HepG2 (cell line): ENCODE measurements around the gene INPP1. TPM values are rescaled to one million over a fixed set of nuclear protein-coding genes. Genes with fewer than 3 reads are reported as not detected.

Experiments used
- DBP ChIP-seq: sonication (generic); formaldehyde crosslinking; IDR thresholded peaks from 2 replicates; pipeline ENCODE4 v1.4.0; 2020; ENCODE audit warnings: missing genetic modification reagents; ENCODE audit errors: not compliant biosample characterization
- HDAC2 ChIP-seq: sonication (generic); formaldehyde crosslinking; IDR thresholded peaks from 2 replicates; pipeline ENCODE4 v1.4.0; 2020; ENCODE audit warnings: missing genetic modification reagents
- ISL2 ChIP-seq: sonication (generic); formaldehyde crosslinking; IDR thresholded peaks from 2 replicates; pipeline ENCODE4 v1.5.0; 2020; ENCODE audit warnings: missing genetic modification reagents
- KAT8 ChIP-seq: IDR thresholded peaks from 2 replicates; pipeline ENCODE4 v1.6.1; 2016; ENCODE audit warnings: missing genetic modification reagents, missing compliant biosample characterization
- MAFF ChIP-seq: IDR thresholded peaks from 2 replicates; pipeline ENCODE4 v1.6.1; 2011; ENCODE audit warnings: low read depth, low read length, improper control_type of control experiment
- RBFOX2 ChIP-seq: fragments of 200-400 bp; formaldehyde crosslinking; IDR thresholded peaks from 2 replicates; pipeline ENCODE4 v1.6.1; 2017; ENCODE audit warnings: low read depth, mild to moderate bottlenecking, low read length
- REST ChIP-seq, 2 experiments: IDR thresholded peaks; 2 replicates each; pipeline ENCODE4 v1.6.1; 2011 to 2012; ENCODE audit warnings: low read length in 2 of 2, borderline replicate concordance in 1 of 2, low read depth in 1 of 2, mild to moderate bottlenecking in 1 of 2, moderate library complexity in 1 of 2
- RXRA ChIP-seq: sonication (generic); formaldehyde crosslinking; IDR thresholded peaks from 2 replicates; pipeline ENCODE4 v1.5.1; 2020; ENCODE audit warnings: missing genetic modification reagents
- SALL1 ChIP-seq: sonication (generic); formaldehyde crosslinking; IDR thresholded peaks from 2 replicates; pipeline ENCODE4 v1.8.0; 2022; ENCODE audit warnings: mild to moderate bottlenecking, missing genetic modification reagents
- SIX1 ChIP-seq: sonication (generic); formaldehyde crosslinking; IDR thresholded peaks from 2 replicates; pipeline ENCODE4 v1.4.0; 2020; ENCODE audit warnings: missing genetic modification reagents, borderline replicate concordance
- SNAPC2 ChIP-seq: sonication (generic); formaldehyde crosslinking; IDR thresholded peaks from 2 replicates; pipeline ENCODE4 v1.8.1; 2022; ENCODE audit warnings: mild to moderate bottlenecking, missing genetic modification reagents
- ZFAT ChIP-seq: sonication (generic); formaldehyde crosslinking; conservative IDR thresholded peaks from 2 replicates; pipeline ENCODE4 v1.8.1; 2023; ENCODE audit warnings: missing genetic modification reagents, inconsistent platforms
- ZFP62 ChIP-seq: sonication (generic); formaldehyde crosslinking; IDR thresholded peaks from 2 replicates; pipeline ENCODE4 v1.4.0; 2020; ENCODE audit warnings: missing genetic modification reagents
- ZKSCAN1 ChIP-seq: fragments of 150-350 bp; IDR thresholded peaks from 2 replicates; pipeline ENCODE4 v1.6.1; 2014; ENCODE audit warnings: low read length
- ZMYM2 ChIP-seq: sonication (generic); formaldehyde crosslinking; IDR thresholded peaks from 2 replicates; pipeline ENCODE4 v1.8.0; 2022; ENCODE audit warnings: mild to moderate bottlenecking, missing genetic modification reagents
- ZNF230 ChIP-seq: sonication (generic); formaldehyde crosslinking; IDR thresholded peaks from 2 replicates; pipeline ENCODE4 v1.4.0; 2020; ENCODE audit warnings: mild to moderate bottlenecking, missing genetic modification reagents
- ZNF451 ChIP-seq: sonication (generic); formaldehyde crosslinking; IDR thresholded peaks from 2 replicates; pipeline ENCODE4 v1.5.0; 2020; ENCODE audit warnings: mild to moderate bottlenecking, missing genetic modification reagents
- ZNF598 ChIP-seq: sonication (generic); formaldehyde crosslinking; IDR thresholded peaks from 2 replicates; pipeline ENCODE4 v1.5.1; 2020; ENCODE audit warnings: mild to moderate bottlenecking, missing genetic modification reagents, borderline replicate concordance
- ZNF614 ChIP-seq: IDR thresholded peaks from 2 replicates; pipeline ENCODE4 v1.6.1; 2018; ENCODE audit warnings: missing biosample characterization, missing genetic modification reagents, inconsistent platforms, borderline replicate concordance
- ZNF777 ChIP-seq: sonication (generic); formaldehyde crosslinking; IDR thresholded peaks from 2 replicates; pipeline ENCODE4 v1.4.0; 2020; ENCODE audit warnings: missing genetic modification reagents
- polyA plus RNA-seq, 8 experiments: library from polyadenylated mRNA; depleted of rRNA in 3 of 8; stranded (reverse) in 7 of 8; unstranded in 1 of 8; fragments of >200 nt; fragmentation: Illumina TruSeq in 4 of 8; extraction: Trizol in 4 of 8; gene quantifications; 2 replicates each; pipeline versions ENCODE4 v1.2.1 to v1.2.3, GENCODE V29; 2011 to 2016; ENCODE audit warnings: low read depth in 4 of 8, missing spikeins in 1 of 8, mixed read lengths in 1 of 8; ENCODE audit not compliant: insufficient read depth in 1 of 8
- total RNA-seq, 5 experiments: library from RNA; depleted of rRNA; stranded (reverse); fragments of >200 nt; fragmentation: Illumina TruSeq; extraction: Trizol; gene quantifications; 2 replicates each; pipeline ENCODE4 v1.2.3, GENCODE V29; 2016; ENCODE audit warnings: low read depth in 1 of 5
- TF ChIP-seq, protein P1 (sequence below): IDR thresholded peaks from 2 replicates; pipeline ENCODE4 v1.6.1; 2016; ENCODE audit warnings: missing biosample characterization, missing genetic modification reagents, low read depth
- TF ChIP-seq, protein P2 (sequence below): sonication (generic); formaldehyde crosslinking; IDR thresholded peaks from 2 replicates; pipeline ENCODE4 v1.8.1; 2022; ENCODE audit warnings: low read depth, mild to moderate bottlenecking, missing genetic modification reagents

The INPP1 gene
- total and polyA plus RNA-seq, 2 of the 13 experiments (the other 11 are each of a cell fraction or from before 2014, with no cell fraction given) = 10.0 to 13.3 TPM

DNA sequence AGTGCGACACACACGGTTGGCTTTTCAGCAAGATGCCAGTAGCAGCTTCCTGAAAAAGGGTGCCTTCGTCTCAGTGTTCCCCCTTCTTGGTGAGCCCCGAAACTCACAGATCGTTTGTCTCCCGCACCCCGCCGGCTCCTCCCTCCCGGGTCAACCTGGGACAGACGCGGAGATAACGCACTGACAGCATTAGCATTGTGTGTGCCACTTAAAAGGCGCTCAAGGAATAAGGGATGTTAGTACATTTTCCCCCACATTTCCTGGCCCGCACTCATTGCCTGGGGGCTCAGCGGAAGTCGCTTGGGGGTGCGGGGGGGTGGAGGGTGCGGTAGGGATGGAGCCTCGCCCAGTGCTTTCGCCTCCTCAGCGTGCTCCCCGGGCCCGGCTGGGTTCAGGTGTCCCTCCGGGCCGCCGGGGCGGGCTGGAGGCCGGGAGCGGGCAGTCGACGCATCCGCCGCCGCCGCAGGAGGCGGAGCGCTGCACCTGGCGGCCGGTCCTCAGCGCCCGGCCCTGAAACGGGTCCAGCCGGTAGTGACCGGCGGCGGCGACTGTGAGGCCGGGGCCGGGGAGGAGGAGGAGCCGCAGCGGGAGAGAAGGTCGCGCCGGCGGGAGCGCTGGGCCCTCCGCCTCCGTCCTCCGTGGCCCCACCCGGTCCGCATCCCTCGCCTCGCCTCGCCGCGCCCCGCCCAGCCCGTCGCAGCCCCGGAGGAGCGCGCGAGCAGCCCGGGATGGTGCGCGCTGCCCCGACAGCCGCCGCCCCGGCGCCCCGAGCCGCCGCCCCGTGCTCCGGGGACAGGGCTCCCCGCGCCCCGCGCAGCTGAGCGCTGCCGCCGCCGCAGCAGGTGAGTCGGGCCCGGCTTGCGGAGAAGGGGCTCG, 64.5 kb downstream of the INPP1 start, which contains the start of gene MFSD6 (continued):
- TF ChIP-seq ZNF451 (CRISPR knock-in tag) (0 out of 2 replicates have a peak, but pooled peaks have one; percentile 49), ZNF230 (CRISPR knock-in tag) (no peak), SALL1 (peak; percentile 15; the same call in 1 of the 2 replicates), DBP (CRISPR knock-in tag) (no peak), RXRA (CRISPR knock-in tag) (peak; percentile 30; the same call in 1 of the 2 replicates), ZNF614 (no peak), ZNF777 (CRISPR knock-in tag) (peak; percentile 83), ZNF598 (CRISPR knock-in tag) (no peak), ZFAT (CRISPR knock-in tag) (no peak), KAT8 (CRISPR knock-in tag) (no peak), ZMYM2 (CRISPR knock-in tag) (no peak), ZKSCAN1 (no peak), RBFOX2 (0 out of 2 replicates have a peak, but pooled peaks have one; percentile 26), ZFP62 (CRISPR knock-in tag) (no peak), REST (IDR thresholded peaks at IDR 0.05; ENCODE audit: borderline replicate concordance in 1 of 2, low read depth in 1 of 2, low read length in 2 of 2) (no peak), ISL2 (CRISPR knock-in tag) (no peak), HDAC2 (no peak), SIX1 (CRISPR knock-in tag) (no peak), MAFF (no peak), SNAPC2 (CRISPR knock-in tag) (no peak)
- TF ChIP-seq, protein P1, sequence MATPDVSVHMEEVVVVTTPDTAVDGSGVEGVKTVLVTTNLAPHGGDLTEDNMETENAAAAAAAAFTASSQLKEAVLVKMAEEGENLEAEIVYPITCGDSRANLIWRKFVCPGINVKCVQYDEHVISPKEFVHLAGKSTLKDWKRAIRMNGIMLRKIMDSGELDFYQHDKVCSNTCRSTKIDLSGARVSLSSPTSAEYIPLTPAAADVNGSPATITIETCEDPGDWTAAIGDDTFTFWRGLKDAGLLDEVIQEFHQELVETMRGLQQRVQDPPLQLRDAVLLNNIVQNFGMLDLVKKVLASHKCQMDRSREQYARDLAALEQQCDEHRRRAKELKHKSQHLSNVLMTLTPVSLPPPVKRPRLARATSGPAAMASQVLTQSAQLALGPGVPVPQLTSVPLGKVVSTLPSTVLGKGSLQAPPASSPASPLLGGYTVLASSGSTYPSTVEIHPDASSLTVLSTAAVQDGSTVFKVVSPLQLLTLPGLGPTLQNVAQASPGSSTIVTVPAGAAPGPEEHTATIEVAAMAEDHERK (CRISPR knock-in tag) = no peak
- TF ChIP-seq, protein P2, sequence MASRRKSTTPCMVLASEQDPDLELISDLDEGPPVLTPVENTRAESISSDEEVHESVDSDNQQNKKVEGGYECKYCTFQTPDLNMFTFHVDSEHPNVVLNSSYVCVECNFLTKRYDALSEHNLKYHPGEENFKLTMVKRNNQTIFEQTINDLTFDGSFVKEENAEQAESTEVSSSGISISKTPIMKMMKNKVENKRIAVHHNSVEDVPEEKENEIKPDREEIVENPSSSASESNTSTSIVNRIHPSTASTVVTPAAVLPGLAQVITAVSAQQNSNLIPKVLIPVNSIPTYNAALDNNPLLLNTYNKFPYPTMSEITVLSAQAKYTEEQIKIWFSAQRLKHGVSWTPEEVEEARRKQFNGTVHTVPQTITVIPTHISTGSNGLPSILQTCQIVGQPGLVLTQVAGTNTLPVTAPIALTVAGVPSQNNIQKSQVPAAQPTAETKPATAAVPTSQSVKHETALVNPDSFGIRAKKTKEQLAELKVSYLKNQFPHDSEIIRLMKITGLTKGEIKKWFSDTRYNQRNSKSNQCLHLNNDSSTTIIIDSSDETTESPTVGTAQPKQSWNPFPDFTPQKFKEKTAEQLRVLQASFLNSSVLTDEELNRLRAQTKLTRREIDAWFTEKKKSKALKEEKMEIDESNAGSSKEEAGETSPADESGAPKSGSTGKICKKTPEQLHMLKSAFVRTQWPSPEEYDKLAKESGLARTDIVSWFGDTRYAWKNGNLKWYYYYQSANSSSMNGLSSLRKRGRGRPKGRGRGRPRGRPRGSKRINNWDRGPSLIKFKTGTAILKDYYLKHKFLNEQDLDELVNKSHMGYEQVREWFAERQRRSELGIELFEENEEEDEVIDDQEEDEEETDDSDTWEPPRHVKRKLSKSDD (CRISPR knock-in tag) = 0 out of 2 replicates have a peak, but pooled peaks have one; percentile 23
